ENCODE data around the gene MECR.

Gene MECR, protein sequence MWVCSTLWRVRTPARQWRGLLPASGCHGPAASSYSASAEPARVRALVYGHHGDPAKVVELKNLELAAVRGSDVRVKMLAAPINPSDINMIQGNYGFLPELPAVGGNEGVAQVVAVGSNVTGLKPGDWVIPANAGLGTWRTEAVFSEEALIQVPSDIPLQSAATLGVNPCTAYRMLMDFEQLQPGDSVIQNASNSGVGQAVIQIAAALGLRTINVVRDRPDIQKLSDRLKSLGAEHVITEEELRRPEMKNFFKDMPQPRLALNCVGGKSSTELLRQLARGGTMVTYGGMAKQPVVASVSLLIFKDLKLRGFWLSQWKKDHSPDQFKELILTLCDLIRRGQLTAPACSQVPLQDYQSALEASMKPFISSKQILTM

DNA sequence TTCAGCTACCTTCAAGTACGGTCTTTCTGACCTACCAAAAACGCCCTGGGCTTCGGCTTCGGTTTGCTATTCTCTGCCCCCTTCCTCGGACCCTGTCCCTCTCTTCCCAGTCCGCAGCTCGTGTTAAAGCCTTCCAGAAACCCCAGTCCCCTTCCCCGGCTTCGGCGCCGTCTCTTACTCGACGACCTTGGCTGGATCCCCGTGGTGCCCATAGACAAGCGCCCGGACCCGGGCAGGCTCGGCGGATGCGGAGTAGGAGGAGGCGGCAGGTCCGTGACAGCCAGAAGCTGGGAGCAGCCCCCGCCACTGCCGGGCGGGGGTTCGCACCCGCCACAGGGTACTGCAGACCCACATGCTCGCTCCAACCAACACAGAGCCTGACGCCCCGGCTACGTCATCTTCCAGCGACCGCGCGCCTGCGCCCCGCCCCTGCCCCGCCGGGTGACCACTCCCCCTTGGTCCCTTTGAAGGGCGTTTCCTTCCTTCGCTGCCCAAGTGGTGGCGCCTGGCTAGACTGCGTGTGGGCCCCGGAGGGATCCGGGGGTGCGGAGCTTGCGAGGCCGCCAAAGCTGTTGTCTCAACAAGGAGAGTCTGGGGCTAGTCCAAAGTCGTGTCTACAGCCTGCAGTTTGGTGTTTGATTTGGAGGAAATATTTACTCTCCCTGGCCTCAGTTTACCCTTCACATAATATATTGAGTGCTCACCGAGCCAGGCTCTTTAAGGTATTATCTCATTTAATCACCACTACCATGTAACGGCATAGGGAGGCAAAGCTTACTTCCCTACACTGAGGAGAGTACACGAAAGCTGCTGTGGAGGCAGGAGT, at the start of gene MECR:
Gene MECR (minus strand): TSS at position 382 of the 826 bp plus-strand sequence. CDS start 28 bp downstream, at position 354.
- peak; percentile 91 for DNase-seq

DNA sequence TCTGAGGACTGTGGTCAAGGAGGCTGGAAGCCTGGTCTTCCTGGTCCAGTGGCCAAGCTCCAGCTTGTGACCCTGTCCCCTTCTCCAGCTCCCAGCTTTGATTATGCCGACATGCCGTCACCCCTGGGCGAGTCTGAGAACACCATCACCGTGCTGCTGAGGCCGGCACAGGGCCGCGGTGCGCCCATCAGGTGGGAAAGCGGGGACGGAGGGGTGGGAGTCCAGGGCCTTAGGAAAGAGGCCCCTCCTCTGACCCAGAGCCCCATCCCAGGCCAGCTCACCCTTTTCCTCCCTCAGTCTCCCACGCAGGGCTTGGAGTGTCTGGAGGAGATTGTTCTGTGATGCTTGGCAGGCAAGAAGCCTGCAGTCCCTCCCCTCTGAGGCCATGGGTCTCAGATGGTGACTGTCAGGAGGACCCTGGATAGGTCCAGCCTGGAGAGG, 49.2 kb upstream of the MECR start:
- no peak for DNase-seq

DNA sequence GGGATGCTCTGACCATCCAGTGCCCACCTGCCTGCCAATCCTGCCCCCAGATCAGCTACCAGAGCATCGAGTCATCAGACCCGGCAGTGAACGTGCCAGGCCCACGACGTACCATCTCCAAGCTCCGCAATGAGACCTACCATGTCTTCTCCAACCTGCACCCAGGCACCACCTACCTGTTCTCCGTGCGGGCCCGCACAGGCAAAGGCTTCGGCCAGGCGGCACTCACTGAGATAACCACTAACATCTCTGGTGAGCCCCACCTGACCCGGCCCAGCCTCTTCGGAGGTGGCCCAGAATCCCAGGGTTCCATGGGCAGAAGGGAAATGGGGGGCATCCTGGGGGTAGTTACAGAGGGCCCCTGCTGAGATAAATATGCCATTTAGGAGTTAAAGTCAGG, 48.7 kb upstream of the MECR start:
- DNase-seq = no peak

DNA sequence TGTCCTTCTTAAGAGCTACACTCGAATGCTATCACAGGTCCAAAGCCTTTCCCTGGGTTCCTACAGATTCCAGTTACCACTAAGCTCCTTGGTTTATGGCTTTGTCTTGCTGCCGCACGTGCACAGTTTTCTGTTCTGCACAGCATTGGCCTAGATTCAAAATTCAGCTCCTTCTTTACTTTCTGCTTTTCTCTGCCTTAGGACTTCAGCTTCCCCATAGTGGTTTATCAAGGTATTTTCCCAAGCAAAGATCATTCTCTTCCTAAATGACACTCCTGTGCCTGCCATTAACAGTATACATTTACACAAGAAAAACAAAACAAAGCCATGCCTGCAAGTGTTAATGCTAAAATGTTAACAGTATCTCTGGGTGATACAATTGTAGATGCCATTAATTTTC, 47.4 kb upstream of the MECR start:
- no peak for DNase-seq

DNA sequence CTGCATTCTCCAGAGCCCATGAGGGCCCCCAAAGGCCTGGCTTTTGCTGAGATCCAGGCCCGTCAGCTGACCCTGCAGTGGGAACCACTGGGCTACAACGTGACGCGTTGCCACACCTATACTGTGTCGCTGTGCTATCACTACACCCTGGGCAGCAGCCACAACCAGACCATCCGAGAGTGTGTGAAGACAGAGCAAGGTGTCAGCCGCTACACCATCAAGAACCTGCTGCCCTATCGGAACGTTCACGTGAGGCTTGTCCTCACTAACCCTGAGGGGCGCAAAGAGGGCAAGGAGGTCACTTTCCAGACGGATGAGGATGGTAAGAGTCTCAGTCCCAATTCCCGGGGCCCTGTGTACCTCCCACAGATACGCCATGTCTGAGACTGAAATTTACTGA, 44.7 kb upstream of the MECR start:
- no peak for DNase-seq

DNA sequence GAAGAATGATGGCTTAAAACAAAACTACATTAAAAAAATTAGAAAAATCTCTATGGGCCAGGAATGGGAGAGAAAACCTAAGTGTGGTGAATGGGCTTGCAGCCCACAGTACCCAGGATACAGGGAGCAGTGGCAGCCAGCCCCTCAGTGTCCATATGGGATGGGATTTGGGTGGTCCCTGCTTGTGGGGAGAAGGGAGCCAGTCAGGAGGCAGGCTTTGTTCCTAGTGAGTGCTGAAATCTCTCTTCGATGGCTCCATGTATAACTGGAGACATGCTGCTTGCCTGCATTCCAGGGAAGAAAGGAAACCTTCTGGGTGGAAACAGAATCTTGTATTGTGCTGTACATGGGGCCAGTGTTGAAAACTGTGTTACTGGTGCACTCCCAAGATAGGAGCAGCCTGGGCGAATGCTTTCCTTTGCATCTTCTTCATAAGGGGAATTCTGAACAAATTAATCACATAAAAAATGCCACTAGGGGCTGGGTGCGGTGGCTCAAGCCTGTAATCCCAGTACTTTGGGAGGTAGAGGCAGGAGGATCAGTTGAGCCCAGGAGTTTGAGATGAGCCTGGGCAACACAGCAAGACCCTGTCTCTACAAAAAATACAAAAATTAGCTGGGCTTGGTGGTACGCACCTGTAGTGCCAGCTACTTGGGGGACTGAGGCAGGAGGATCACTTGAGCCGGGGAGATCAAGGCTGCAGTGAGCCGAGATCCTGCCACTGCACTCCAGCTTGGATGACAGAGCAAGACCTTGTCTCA, 41.6 kb upstream of the MECR start:
- DNase-seq = no peak

DNA sequence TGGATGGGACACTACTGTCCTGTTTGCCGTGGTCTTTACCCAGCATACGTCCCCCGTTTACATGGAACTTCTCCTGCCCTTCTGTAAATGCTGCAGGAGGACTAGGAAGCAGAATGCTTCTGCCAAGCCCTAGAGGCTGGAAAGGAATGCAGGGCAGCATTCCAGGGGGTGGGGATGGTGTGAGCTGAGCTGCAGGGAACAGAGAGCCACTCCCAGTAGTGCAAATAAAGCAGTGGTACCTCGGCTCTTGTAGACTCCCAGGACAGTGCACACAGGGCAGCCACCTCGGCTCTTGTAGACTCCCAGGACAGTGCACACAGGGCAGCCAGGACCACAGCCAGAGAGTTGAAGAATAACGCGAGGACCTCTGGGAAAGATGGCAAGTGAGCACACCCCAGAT, 41.0 kb upstream of the MECR start:
- peak; percentile 83 for DNase-seq

DNA sequence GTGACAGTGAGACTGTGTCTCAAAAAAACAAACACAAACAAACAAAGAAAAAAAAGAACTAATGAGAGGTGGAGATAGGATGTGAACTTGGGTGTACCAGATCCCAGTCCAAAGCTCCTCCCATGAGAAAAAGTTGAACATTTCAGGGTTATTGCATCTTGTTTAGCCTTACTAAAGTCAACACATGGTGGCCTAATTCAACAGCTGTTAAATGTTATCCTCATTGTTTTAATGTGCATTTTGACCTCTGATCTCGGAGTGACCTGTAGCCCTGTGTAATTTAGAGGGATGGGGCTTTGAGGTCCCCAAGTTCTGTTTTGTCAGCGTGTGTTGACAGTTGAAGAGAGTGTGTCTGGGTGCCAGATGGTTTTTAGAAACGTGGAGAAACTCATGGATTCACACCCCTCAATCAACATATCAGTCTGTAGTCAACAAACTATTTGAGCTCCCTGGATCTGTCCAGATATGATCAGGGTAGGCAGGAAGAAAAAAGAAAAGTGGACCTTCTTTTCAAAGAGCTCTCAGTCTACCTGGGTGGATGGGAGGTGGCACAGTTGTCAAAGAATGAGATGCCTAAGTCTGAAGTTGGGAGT, 40.3 kb upstream of the MECR start:
- no peak for DNase-seq

DNA sequence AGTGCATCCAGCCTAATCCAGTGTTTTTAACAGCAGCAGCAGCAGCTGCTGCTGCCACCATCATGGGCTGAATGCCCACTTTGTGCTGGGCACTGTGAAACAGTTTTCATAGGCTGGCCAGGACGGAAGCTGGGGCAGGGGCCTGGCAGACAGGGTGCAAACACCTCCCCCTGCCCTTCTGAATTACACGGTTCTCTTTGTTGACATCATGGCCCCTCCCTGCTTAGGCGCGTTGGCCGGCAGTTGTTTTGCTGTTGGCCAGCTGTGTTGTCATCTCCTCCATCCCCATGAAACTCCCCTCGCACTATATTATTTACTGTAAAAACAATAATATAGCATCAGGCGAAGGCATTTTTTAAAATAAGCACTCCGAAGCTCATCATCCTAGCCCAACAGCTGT, 38.6 kb upstream of the MECR start:
- DNase-seq = no peak

DNA sequence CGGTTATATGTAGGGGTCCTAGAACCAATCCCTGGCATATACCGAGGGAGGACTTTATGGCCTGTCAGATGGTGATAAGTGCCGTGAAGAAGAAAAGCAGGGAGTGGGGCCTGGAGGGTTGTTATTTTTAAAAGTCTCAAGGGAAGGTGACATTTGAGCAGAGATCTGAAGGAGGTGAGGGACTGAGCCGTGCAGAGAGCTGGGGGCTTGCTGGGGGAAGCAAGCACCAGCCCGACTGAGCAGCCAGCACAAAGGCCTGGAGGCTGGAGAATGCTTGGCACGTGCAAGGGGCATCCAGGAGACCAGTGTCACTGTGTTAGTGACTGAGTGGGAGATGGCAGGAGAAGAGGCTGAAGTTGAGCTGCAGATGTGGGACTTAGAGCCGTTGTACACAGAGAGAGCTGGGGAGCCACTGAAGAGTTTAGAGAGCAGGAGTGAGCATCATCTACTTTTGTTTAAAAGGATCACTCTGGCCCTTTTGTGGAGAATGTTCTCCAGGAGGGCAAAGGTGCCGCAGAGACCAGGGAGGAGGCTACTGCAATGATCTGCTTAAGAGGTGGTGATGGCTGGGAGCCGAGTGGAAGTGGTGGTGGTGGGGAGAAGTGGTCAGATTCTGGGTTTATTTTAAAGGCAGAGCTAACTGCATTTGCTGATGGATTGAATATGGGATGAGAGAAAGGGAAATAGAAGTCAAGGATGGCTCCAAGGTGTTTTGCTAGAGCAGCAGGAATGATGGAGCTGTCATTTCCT, 36.8 kb upstream of the MECR start:
- DNase-seq = no peak

DNA sequence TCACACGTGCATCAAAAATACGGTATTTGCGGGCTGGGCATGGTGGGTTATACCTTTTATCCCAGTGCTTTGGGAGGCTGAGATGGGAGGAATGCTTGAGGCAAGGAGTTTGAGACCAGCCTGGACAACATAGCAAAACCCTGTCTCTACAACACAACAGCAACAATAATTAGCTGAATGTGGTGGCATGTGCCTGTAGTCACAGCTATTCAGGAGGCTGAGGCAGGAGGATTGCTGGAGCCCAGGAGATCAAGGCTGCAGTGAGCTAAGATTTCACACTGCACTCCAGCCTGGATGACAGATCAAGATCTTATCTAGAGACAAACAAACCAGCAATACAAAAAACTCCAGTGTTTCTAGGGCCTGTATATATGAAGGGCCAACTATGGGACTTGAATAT, 36.2 kb upstream of the MECR start:
- no peak for DNase-seq

DNA sequence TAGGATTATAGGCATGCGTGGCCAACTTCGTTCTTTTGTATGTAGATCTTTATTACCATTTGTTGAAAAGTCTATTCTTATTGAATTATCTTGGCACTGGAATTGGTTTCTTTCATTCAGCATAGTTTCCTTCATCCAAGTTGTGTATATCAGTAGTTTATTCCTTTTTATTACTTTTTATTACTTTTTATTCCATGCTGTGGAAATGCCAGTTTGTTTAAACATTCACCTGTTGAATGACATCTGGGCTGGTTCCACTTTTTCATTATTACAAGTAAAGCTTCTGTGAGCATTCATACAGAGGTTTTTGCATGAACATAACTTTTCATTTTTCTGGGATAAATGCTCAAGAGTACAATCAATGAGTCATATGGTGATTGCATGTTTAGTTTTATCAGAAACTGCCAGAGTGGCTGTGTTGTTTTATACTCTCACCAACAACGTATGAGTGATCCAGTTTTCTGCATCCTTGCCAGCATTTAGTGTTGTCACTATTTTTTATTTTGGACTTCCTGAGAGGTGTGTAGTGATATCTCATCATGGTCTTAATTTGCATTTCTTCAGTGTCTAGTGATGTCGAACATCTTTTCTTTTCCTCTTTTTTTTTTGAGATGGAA, 34.1 kb upstream of the MECR start:
- peak; percentile 39 for DNase-seq

DNA sequence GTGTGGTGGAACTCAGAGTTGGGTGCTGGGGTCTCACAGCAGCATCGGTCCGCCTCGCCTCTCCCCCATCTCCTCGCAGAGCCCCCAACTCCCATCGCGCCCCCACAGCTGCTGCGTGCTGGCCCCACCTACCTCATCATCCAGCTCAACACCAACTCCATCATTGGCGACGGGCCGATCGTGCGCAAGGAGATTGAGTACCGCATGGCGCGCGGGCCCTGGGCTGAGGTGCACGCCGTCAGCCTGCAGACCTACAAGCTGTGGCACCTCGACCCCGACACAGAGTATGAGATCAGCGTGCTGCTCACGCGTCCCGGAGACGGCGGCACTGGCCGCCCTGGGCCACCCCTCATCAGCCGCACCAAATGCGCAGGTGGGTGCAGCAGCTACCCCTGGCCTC, 29.8 kb upstream of the MECR start:
- DNase-seq = no peak

DNA sequence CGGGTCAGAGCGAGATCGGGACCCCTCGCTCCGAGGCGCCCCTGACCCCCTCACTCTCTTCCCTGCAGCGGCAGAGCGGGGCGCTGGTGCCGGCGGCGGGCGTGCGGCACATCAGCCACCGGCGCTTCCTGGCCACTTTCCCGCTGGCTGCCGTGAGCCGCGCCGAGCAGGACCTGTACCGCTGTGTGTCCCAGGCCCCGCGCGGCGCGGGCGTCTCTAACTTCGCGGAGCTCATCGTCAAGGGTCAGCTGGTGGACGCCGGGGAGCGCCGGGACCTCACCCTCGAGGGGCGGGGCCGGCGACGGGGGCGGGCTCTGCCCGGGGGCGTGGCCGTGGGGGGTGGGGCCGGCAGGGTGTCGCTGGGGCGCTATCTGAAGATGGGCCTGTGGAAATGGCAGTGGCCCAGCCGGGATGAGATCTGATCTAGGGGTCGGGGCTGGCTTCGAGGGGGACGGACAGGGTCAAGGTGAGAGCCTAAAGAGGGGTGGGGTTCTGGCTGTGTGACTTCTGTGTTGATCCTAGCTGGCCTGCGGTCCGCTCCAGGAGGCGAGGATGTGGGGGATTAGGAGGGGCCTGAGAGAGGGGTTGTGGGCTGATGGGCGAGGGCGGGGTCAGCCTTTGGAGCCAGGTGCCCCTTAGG, 29.2 kb upstream of the MECR start:
- DNase-seq = peak; percentile 59

DNA sequence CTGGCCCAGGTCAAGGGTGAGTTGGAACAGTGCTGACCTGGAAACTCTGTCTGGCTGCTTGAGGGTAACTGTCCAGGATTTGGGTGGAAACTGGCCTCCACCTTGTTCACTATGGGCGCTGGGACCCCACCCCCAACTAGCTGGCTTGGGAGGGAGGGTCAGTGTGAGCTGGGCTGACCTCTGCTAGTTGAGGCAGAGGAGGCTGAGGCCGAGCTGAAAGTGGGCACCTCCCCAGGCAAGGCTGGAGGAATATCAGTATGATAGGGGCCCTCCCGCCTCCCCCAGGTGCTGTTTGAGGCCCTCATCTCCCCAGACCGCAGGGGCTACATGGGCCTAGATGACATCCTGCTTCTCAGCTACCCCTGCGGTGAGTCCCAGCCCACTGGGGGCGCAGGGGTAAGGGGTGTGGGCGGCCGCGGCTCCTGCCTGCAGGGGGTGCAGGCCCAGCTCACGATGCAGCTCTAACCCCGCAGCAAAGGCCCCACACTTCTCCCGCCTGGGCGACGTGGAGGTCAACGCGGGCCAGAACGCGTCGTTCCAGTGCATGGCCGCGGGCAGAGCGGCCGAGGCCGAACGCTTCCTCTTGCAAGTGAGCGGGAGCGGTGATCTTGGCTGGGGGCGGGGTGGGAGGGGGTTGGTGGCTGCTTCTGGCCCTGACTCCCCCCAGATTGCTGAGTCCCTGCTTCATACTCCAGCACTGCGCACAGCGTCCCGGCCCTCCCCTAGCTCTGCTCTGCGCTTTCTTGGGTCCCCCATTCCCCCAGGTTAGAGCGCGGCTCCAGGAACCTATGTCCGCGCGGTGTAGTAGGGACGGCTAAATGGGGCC, 28.5 kb upstream of the MECR start:
- DNase-seq = no peak

DNA sequence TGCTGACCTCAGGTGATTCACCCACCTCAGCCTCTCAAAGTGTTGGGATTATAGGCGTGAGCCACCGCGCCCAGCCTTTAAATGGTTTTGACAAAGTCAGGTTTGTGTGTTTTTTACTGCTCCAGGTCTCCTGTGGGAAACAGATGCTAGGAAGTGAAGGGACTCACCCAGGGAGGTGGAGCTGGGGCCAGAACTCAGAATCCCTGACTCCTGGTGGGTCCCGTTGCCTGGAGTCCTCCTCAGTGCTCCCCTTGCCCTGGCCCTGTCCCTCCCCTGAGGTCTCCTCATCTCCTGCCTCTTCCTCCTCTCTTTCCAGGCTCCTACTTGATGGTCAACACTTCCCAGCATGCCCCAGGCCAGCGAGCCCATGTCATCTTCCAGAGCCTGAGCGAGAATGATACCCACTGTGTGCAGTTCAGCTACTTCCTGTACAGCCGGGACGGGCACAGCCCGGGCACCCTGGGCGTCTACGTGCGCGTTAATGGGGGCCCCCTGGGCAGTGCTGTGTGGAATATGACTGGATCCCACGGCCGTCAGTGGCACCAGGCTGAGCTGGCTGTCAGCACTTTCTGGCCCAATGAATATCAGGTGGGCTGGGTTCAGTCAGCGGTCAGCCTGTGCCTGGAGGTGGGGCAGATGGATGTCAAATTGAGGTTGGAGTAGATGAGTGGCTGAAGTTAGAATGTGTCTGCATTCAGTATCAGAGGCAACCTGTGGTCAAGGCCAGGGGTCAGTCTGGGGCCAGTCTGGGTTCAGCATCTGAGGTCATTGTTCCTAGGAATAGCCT, 27.6 kb upstream of the MECR start:
- DNase-seq = no peak

DNA sequence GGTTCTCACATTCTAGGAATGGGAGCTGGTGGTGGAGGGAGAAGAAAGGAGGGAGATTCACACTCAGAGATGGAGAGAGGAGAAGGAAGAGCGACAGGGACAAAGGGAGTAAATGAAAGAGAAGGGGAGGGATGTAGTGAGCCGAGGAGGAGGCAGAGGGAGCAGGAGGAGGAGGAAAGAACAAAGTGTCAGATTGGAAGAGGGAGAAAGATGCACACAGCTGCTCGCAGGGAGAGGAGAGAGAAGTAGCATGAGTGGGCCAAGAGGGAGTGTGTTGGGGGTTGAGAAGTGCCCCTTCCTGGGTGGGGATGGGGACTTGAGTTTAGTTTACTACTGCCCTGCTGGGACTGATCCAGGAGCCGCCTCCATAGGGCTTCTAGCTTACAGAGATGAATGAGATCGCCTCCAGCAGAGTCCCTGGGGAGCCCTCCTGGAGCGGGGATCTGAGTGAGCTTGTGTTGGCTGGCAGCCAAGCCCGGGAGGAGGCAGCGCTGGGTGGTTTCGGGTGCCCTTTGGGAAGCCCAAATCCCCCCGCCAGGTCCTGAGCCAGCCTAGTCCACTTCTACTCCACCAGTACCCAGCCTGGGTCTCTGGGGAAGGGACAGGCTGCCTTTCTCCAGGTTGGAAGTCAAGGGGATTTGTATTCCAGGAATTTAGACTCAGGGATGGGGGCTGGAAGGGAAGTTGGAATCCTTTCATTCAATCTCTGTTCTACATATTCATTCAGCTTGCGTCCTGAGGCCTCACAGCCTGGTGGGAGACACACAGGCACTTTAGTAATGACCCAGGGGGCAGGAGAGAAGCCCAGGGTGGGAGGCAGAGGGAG, 26.5 kb upstream of the MECR start:
- peak; percentile 44 for DNase-seq

DNA sequence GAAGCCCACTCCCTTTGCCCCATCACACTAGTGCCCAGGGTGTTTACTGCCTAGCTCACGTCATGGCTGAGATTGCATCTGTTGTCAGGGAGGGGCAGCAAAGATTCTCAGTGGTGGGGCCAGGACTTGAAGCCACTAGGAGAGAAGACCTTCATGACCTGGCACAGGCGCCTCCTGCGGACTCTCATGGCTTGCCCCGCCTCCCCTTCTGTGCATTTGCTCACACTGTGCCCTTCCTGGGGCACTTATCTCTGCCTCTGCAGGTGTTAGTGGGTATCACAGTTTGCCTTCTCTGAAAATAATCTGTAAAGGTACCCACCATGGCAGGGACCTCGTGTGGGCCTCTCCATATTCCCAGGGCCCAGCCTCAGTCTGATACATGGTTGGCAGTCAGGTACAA, 25.7 kb upstream of the MECR start:
- no peak for DNase-seq
